ENCODE data around the gene NCOA3. TPM values are rescaled to one million over a fixed set of nuclear protein-coding genes. Genes with fewer than 3 reads are reported as not detected.

NCOA3 gene
- total RNA-seq, 4 donors from 2014 or later = 41.6 to 74.7 (median 55.8) TPM

- TF ChIP-seq CTCF (IDR thresholded peaks at IDR 0.05; ENCODE audit: low read depth) = no peak
Measured at GRCh38 chr20:47703748-47704147, 202.1 kb downstream of the NCOA3 start.

DNA sequence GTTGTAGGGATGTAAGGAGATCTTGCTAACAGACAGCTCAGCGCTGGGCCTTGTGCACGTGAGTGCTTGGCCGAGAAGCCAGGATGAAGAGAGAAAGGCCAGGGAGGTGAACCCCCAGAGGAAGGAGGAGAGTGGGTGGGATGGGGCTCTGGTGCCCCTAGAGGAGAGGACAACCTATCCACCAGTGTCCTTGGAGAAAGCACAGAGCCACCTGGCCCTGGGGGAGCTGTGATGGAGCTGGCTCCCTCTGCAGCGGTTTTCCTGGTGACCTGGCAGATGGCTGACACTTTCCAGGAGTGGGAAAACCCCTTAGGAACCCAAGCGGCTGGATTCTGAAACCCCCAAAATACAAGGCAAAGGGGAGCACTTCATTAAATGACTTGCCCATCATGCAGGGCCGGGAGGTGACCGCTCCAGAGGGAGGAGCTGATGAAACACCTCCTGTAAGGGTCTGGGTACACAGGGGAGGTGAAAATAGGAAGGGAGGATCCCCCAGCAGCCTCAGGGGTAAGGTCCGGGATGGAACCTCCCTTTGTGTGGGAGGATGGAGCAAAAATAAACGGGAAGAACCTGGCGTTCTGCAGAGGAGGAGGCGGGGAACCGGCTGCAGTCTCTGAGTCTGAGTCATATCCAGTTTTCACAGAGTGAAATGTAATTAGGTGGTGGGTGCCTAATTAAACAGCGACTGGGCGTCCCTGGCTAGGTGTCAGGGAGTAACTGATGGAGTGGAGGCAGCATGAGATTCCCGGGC is 203.2 kb downstream of the NCOA3 start:
- no peak for TF ChIP-seq CTCF (IDR thresholded peaks at IDR 0.05; ENCODE audit: low read depth)

DNA sequence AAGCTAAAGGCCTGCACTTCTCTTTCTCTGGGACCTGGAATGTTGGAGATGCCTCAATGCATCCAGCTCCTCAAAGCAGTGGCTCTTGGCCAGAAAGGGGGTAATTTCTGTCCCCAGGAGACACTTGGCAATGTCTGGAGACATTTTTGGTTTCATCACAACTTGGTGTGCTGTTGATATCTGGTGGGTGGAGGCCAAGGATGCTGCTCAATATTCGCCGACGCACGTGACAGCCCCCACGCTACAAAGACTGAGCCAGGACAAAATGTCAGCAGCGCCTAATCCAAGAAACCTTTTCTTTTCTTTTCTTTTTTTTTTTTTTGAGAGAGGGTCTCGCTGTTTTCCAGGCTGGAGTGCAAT is 203.8 kb downstream of the NCOA3 start:
- TF ChIP-seq CTCF (IDR thresholded peaks at IDR 0.05; ENCODE audit: low read depth) = no peak

DNA sequence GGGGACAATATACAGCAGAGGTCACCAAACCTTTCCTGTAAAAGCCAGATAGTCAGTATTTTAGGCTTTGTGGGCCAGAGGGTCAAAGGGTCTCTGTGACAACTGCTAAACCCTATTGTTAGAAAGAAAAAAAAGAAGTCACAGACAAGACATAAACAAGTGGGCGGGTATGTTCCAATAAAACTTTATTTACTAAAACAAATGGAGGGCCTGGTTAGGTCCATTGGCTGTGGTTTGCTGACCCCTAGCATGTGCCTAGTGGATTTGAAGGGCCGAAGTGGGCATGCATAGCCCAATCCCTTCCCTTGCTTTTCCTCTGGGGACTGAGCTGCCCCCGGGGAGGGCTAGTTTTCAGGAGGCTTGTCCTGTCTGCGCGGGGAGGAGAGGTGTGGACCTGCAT is 204.7 kb downstream of the NCOA3 start:
- no peak for TF ChIP-seq CTCF (IDR thresholded peaks at IDR 0.05; ENCODE audit: low read depth)

Small RNAs within 50 kb of the gene (small RNA-seq; reads per million reads assigned to genes)
- gene RNU6-497P (not detected), gene RNU6-563P (not detected)

Other genes starting within 250 kb of the NCOA3 start
- gene ZMYND8, start 145.2 kb upstream of the NCOA3 start, total RNA-seq = 10 to 100 TPM; 33.3 to 46.7 (median 39.2) TPM